GM23338 (cell line): ENCODE results near the gene RAB15.

Experiments
- CREB1 ChIP-seq: fragments of 250-450 bp; sonication (Bioruptor Pico); IDR thresholded peaks from 2 replicates; pipeline ENCODE4 v1.5.0; 2020; ENCODE audit warnings: low read depth, mild to moderate bottlenecking, moderate library complexity
- EZH2 ChIP-seq: fragments of 200-600 bp; sonication (generic); IDR thresholded peaks from one replicate; pipeline ENCODE4 v1.8.0; 2017; ENCODE audit warnings: antibody characterized with exemption, mild to moderate bottlenecking, low read depth; ENCODE audit not compliant: unreplicated experiment
- EZH2phosphoT487 ChIP-seq: fragments of 200-600 bp; sonication (generic); IDR thresholded peaks from one replicate; pipeline ENCODE4 v1.8.1; 2018; ENCODE audit warnings: antibody characterized with exemption; ENCODE audit not compliant: unreplicated experiment
- JUNB ChIP-seq: IDR thresholded peaks from one replicate; pipeline ENCODE4 v1.6.1; 2016; ENCODE audit warnings: antibody characterized with exemption; ENCODE audit not compliant: unreplicated experiment
- POLR2AphosphoS5 ChIP-seq: IDR thresholded peaks from 2 replicates; pipeline ENCODE4 v1.6.1; 2016; ENCODE audit warnings: antibody characterized with exemption, low read depth
- STAT1 ChIP-seq: IDR thresholded peaks from one replicate; pipeline ENCODE4 v1.6.1; 2016; ENCODE audit warnings: antibody characterized with exemption; ENCODE audit not compliant: unreplicated experiment
- ZNF331 ChIP-seq: fragments of 250-450 bp; sonication (Bioruptor Pico); IDR thresholded peaks from 2 replicates; pipeline ENCODE4 v1.5.0; 2020; ENCODE audit warnings: low read depth, mild to moderate bottlenecking, moderate library complexity
- TF ChIP-seq, protein P1 (sequence below), 2 experiments: fragments of 200-600 bp in 1 of 2; sonication (generic) in 1 of 2; conservative IDR thresholded peaks; 2 replicates each; pipeline versions ENCODE4 v1.5.1 to v1.6.1; 2016 to 2017; ENCODE audit warnings: antibody characterized with exemption in 2 of 2, low read depth in 2 of 2, mild to moderate bottlenecking in 2 of 2, moderate library complexity in 1 of 2
- TF ChIP-seq, protein P2 (sequence below): IDR thresholded peaks from one replicate; pipeline ENCODE4 v1.6.1; 2018; ENCODE audit warnings: antibody characterized with exemption; ENCODE audit not compliant: unreplicated experiment
- TF ChIP-seq, protein P3 (sequence below): IDR thresholded peaks from 2 replicates; pipeline ENCODE4 v1.6.1; 2016; ENCODE audit warnings: antibody characterized with exemption

DNA sequence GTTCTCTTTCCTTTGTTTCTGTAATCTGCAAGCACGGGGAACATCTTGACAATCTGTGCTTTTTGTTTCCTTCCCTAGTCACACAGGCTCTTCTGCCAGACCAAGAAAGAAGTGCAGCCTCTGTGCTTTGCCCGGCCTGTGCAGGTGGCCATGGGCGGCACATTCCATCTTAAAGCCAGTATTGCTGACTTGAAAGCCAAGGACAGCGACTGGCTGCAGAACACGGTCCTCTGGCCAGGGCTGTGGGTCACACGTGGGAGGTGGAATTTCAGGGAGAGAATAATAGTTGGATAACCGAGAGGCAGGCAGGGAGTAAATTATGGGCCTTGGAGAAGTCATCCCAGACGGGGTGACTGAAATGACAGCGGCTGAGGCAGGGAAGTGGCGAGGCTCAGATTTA is 39.4 kb upstream of the RAB15 start:
- TF ChIP-seq, protein P1, sequence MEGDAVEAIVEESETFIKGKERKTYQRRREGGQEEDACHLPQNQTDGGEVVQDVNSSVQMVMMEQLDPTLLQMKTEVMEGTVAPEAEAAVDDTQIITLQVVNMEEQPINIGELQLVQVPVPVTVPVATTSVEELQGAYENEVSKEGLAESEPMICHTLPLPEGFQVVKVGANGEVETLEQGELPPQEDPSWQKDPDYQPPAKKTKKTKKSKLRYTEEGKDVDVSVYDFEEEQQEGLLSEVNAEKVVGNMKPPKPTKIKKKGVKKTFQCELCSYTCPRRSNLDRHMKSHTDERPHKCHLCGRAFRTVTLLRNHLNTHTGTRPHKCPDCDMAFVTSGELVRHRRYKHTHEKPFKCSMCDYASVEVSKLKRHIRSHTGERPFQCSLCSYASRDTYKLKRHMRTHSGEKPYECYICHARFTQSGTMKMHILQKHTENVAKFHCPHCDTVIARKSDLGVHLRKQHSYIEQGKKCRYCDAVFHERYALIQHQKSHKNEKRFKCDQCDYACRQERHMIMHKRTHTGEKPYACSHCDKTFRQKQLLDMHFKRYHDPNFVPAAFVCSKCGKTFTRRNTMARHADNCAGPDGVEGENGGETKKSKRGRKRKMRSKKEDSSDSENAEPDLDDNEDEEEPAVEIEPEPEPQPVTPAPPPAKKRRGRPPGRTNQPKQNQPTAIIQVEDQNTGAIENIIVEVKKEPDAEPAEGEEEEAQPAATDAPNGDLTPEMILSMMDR (conservative IDR thresholded peaks at IDR 0.05; ENCODE audit: low read depth in 2 of 2), result no peak
- TF ChIP-seq EZH2phosphoT487 (no peak), EZH2 (no peak), POLR2AphosphoS5 (no peak), CREB1 (no peak), JUNB (no peak), ZNF331 (no peak), STAT1 (no peak)
- TF ChIP-seq, protein P2, sequence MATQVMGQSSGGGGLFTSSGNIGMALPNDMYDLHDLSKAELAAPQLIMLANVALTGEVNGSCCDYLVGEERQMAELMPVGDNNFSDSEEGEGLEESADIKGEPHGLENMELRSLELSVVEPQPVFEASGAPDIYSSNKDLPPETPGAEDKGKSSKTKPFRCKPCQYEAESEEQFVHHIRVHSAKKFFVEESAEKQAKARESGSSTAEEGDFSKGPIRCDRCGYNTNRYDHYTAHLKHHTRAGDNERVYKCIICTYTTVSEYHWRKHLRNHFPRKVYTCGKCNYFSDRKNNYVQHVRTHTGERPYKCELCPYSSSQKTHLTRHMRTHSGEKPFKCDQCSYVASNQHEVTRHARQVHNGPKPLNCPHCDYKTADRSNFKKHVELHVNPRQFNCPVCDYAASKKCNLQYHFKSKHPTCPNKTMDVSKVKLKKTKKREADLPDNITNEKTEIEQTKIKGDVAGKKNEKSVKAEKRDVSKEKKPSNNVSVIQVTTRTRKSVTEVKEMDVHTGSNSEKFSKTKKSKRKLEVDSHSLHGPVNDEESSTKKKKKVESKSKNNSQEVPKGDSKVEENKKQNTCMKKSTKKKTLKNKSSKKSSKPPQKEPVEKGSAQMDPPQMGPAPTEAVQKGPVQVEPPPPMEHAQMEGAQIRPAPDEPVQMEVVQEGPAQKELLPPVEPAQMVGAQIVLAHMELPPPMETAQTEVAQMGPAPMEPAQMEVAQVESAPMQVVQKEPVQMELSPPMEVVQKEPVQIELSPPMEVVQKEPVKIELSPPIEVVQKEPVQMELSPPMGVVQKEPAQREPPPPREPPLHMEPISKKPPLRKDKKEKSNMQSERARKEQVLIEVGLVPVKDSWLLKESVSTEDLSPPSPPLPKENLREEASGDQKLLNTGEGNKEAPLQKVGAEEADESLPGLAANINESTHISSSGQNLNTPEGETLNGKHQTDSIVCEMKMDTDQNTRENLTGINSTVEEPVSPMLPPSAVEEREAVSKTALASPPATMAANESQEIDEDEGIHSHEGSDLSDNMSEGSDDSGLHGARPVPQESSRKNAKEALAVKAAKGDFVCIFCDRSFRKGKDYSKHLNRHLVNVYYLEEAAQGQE, result no peak
- TF ChIP-seq, protein P3, sequence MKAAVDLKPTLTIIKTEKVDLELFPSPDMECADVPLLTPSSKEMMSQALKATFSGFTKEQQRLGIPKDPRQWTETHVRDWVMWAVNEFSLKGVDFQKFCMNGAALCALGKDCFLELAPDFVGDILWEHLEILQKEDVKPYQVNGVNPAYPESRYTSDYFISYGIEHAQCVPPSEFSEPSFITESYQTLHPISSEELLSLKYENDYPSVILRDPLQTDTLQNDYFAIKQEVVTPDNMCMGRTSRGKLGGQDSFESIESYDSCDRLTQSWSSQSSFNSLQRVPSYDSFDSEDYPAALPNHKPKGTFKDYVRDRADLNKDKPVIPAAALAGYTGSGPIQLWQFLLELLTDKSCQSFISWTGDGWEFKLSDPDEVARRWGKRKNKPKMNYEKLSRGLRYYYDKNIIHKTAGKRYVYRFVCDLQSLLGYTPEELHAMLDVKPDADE, result no peak
